Stimulated activated CD8-positive, alpha-beta memory T cell treated with anti-CD3 and anti-CD28 coated beads, Interleukin-12 subunit alpha, Interleukin-12 subunit beta, amount 100 ng/mL, for 24 hours (primary cell): ENCODE results near the gene POMZP3.
"Not testable (repeated sequence)": the region's sequence is repeated elsewhere in the genome, so short reads cannot be mapped to it uniquely, and the experiment has no call there.

ENCODE experiments used
- DNase-seq: peaks from one replicate; pipeline ENCODE4 v3.0.0-alpha.2; 2020; ENCODE audit errors: extremely low read depth

The POMZP3 gene

GRCh38 chr7:76588586-76588985, 38.5 kb downstream of the POMZP3 start:
- DNase-seq = not testable (repeated sequence)

GRCh38 chr7:76586585-76587315, 40.3 kb downstream of the POMZP3 start:
- not testable (repeated sequence) for DNase-seq

- not testable (repeated sequence) for DNase-seq
Observed at GRCh38 chr7:76583636-76584281, 43.3 kb downstream of the POMZP3 start.

GRCh38 chr7:76582848-76583631, 44.0 kb downstream of the POMZP3 start:
- not testable (repeated sequence) for DNase-seq

GRCh38 chr7:76575919-76576655, 51.0 kb downstream of the POMZP3 start:
- not testable (repeated sequence) for DNase-seq

GRCh38 chr7:76575431-76575830, 51.6 kb downstream of the POMZP3 start:
- not testable (repeated sequence) for DNase-seq

GRCh38 chr7:76572296-76572695, 54.8 kb downstream of the POMZP3 start:
- not testable (repeated sequence) for DNase-seq

- DNase-seq = not testable (repeated sequence)
Observed at GRCh38 chr7:76570324-76570775, 56.7 kb downstream of the POMZP3 start.

GRCh38 chr7:76568742-76569141, 58.3 kb downstream of the POMZP3 start:
- DNase-seq = not testable (repeated sequence)

GRCh38 chr7:76567753-76568152, 59.3 kb downstream of the POMZP3 start:
- DNase-seq = not testable (repeated sequence)

- DNase-seq = not testable (repeated sequence)
Observed at GRCh38 chr7:76567311-76567710, 59.8 kb downstream of the POMZP3 start.

GRCh38 chr7:76565001-76565400, 62.1 kb downstream of the POMZP3 start:
- DNase-seq = not testable (repeated sequence)

- DNase-seq = not testable (repeated sequence)
Observed at GRCh38 chr7:76561342-76561741, 65.7 kb downstream of the POMZP3 start.

- not testable (repeated sequence) for DNase-seq
Observed at GRCh38 chr7:76560157-76560556, 66.9 kb downstream of the POMZP3 start.
